DND-41 (cell line): ENCODE results near the gene MYCBP2.

Source experiments
- ATAC-seq: fragments of 200-7000 bp; cut with Tn5 transposase; 3 replicates; pipeline ENCODE4 v1.9.1; 2021; ENCODE audit warnings: low read depth; ENCODE audit not compliant: insufficient read depth
- DNase-seq: peaks from one replicate; pipeline ENCODE4 v3.0.0-alpha.2; 2020
- H2AFZ ChIP-seq: 2 replicates; pipeline ENCODE4 v1.6.0; 2012; ENCODE audit warnings: low read depth, low read length
- H3K27ac ChIP-seq: 2 replicates; pipeline ENCODE4 v1.5.1; 2012; ENCODE audit warnings: low read length, inconsistent platforms
- H3K27me3 ChIP-seq: fragments of 200-600 bp; sonication (generic); 2 replicates; pipeline ENCODE4 v1.6.0; 2012; ENCODE audit warnings: low read length, mild to moderate bottlenecking, inconsistent platforms; ENCODE audit not compliant: insufficient read depth, poor library complexity
- H3K36me3 ChIP-seq: 2 replicates; pipeline ENCODE4 v1.5.1; 2012; ENCODE audit warnings: low read length, inconsistent platforms; ENCODE audit not compliant: insufficient read depth
- H3K4me1 ChIP-seq: 2 replicates; pipeline ENCODE4 v1.5.1; 2012; ENCODE audit warnings: mild to moderate bottlenecking, low read length; ENCODE audit not compliant: insufficient read depth
- H3K4me2 ChIP-seq: 2 replicates; pipeline ENCODE4 v1.6.0; 2012; ENCODE audit warnings: mild to moderate bottlenecking, moderate library complexity, low read length, inconsistent platforms; ENCODE audit not compliant: insufficient read depth
- H3K4me3 ChIP-seq, 2 experiments: fragments of 200-600 bp in 1 of 2; shearing (Covaris generic) in 1 of 2; 2 replicates each; pipeline ENCODE4 v1.5.1; 2012 to 2016; ENCODE audit warnings: inconsistent platforms in 2 of 2, low read length in 2 of 2, mild to moderate bottlenecking in 2 of 2, low read depth in 1 of 2, moderate library complexity in 1 of 2
- H3K79me2 ChIP-seq: 2 replicates; pipeline ENCODE4 v1.6.0; 2012; ENCODE audit warnings: low read length, inconsistent platforms; ENCODE audit not compliant: insufficient read depth
- H3K9ac ChIP-seq: 2 replicates; pipeline ENCODE4 v1.6.0; 2012; ENCODE audit warnings: low read depth, mild to moderate bottlenecking, inconsistent platforms, low read length, moderate library complexity
- H3K9me3 ChIP-seq: 2 replicates; pipeline ENCODE4 v1.5.1; 2012; ENCODE audit warnings: low read length, moderate library complexity, mild to moderate bottlenecking, inconsistent platforms; ENCODE audit not compliant: insufficient read depth, severe bottlenecking
- H4K20me1 ChIP-seq: 2 replicates; pipeline ENCODE4 v1.6.0; 2012; ENCODE audit warnings: low read length; ENCODE audit not compliant: insufficient read depth
- EZH2 ChIP-seq: IDR thresholded peaks from 3 replicates; pipeline ENCODE4 v1.6.1; 2012; ENCODE audit warnings: borderline replicate concordance, low read depth, mild to moderate bottlenecking, moderate library complexity, low read length, inconsistent platforms; ENCODE audit not compliant: severe bottlenecking
- TF ChIP-seq, protein P1 (sequence below): IDR thresholded peaks from 2 replicates; pipeline ENCODE4 v1.5.1; 2012; ENCODE audit warnings: borderline replicate concordance, low read length, moderate library complexity, mild to moderate bottlenecking; ENCODE audit not compliant: poor library complexity, severe bottlenecking; ENCODE audit errors: extremely low read depth

MYCBP2 gene

GRCh38 chr13:77176350-77176749 is 150.5 kb downstream of the MYCBP2 start:
- no peaks in the 10 kb centered on the region for H3K4me1 ChIP-seq
- H3K27me3 ChIP-seq, result no peaks in the 10 kb centered on the region

DNA sequence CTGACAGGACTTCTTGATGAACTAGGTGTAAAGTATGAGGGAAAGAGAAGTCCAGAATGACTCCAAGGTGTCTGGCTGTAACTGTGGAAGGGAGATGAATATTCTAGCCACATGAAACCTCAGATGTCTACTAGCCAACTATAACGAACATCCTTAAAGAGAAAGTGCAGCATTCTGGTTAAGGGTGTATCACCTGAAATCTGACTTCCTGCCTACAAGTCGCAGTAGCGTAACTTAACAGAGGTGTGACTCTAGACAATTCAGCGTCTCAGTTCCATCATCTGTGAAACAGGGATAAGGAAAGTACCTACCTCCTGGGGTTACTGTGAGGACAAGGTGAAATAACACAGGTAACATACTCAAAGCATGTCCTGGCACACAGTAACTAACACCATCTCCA is 154.2 kb downstream of the MYCBP2 start:
- H3K9me3 ChIP-seq, result no peaks in the 10 kb centered on the region
- no peaks in the 10 kb centered on the region for H3K4me1 ChIP-seq
- no peak overlapping the region for H2AFZ ChIP-seq
- no peak overlapping the region for H3K27ac ChIP-seq
- TF ChIP-seq, protein P1, sequence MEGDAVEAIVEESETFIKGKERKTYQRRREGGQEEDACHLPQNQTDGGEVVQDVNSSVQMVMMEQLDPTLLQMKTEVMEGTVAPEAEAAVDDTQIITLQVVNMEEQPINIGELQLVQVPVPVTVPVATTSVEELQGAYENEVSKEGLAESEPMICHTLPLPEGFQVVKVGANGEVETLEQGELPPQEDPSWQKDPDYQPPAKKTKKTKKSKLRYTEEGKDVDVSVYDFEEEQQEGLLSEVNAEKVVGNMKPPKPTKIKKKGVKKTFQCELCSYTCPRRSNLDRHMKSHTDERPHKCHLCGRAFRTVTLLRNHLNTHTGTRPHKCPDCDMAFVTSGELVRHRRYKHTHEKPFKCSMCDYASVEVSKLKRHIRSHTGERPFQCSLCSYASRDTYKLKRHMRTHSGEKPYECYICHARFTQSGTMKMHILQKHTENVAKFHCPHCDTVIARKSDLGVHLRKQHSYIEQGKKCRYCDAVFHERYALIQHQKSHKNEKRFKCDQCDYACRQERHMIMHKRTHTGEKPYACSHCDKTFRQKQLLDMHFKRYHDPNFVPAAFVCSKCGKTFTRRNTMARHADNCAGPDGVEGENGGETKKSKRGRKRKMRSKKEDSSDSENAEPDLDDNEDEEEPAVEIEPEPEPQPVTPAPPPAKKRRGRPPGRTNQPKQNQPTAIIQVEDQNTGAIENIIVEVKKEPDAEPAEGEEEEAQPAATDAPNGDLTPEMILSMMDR, result no peak
- TF ChIP-seq EZH2, result no peak
- H3K79me2 ChIP-seq, result no peaks in the 10 kb centered on the region
- no peak overlapping the region for H3K4me3 ChIP-seq
- DNase-seq (no peak), ATAC-seq (peak; percentile 14; the same call in 1 of the 3 replicates)
- H4K20me1 ChIP-seq, result no peaks in the 10 kb centered on the region
- H3K9ac ChIP-seq, result no peak overlapping the region
- H3K4me2 ChIP-seq, result no peak overlapping the region
- H3K27me3 ChIP-seq, result no peaks in the 10 kb centered on the region
- H3K36me3 ChIP-seq, result peaks cover 76% of the 10 kb centered on the region

More at GRCh38 chr13:77176350-77176749, 150.5 kb downstream of the MYCBP2 start:
- Histone ChIP-seq H3K4me2 (no peak overlapping the region), H3K27ac (no peak overlapping the region), H3K9me3 (no peaks in the 10 kb centered on the region), H3K9ac (no peak overlapping the region), H3K36me3 (peaks cover 84% of the 10 kb centered on the region), H3K4me3 (no peak overlapping the region), H3K79me2 (no peaks in the 10 kb centered on the region), H4K20me1 (no peaks in the 10 kb centered on the region), H2AFZ (no peak overlapping the region)
- ATAC-seq, result no peak
- TF ChIP-seq EZH2, result no peak
- TF ChIP-seq, protein P1, result no peak
- no peak for DNase-seq

GRCh38 chr13:77171451-77171850 is 155.4 kb downstream of the MYCBP2 start:
- H3K36me3 ChIP-seq, result peaks cover 78% of the 10 kb centered on the region
- no peaks in the 10 kb centered on the region for H3K9me3 ChIP-seq

More at GRCh38 chr13:77171451-77171850, 155.4 kb downstream of the MYCBP2 start:
- Histone ChIP-seq H3K79me2 (no peaks in the 10 kb centered on the region), H3K4me2 (no peak overlapping the region), H3K4me3 (no peak overlapping the region), H3K4me1 (no peaks in the 10 kb centered on the region), H3K27ac (no peak overlapping the region), H4K20me1 (no peaks in the 10 kb centered on the region), H3K27me3 (no peaks in the 10 kb centered on the region), H3K9ac (no peak overlapping the region), H2AFZ (no peak overlapping the region)
- TF ChIP-seq EZH2, result no peak
- TF ChIP-seq, protein P1, result no peak
- no peak for DNase-seq
- ATAC-seq, result no peak
